ENCODE data around the gene CSGALNACT2. TPM values are rescaled to one million over a fixed set of nuclear protein-coding genes. Genes with fewer than 3 reads are reported as not detected.

CSGALNACT2 gene
- total and polyA plus RNA-seq, 2 donors (not counting 1 experiment from before 2014, with no cell fraction given) = 10.9 to 24.0 TPM

GRCh38 chr10:43099928-43100327 is 38.3 kb upstream of the CSGALNACT2 start:
- Histone ChIP-seq H3K27ac (ENCODE audit: low read length in 2 of 2) (no peak overlapping the region), H3K9ac (ENCODE audit: low read length) (no peak overlapping the region), H2AFZ (ENCODE audit: insufficient read depth, low read depth, low read length, poor library complexity, severe bottlenecking) (no peak overlapping the region), H3K4me3 (ENCODE audit: control extremely low read depth in 1 of 5, extremely low read depth in 1 of 5, insufficient read depth in 1 of 5, low read depth in 2 of 5, low read length in 4 of 5) (no peak overlapping the region), H3K9me3 (ENCODE audit: control extremely low read depth in 1 of 3, control insufficient read depth in 2 of 3, insufficient read depth in 1 of 3, low read length in 2 of 3) (peaks cover 0 to 4% (median 0%) of the 10 kb centered on the region in 3 donors), H3K27me3 (replicated peaks in 1 of 4; ENCODE audit: control extremely low read depth in 1 of 4, control insufficient read depth in 3 of 4, insufficient read depth in 4 of 4, low read length in 3 of 4) (peaks cover 0 to 32% (median 2%) of the 10 kb centered on the region in 4 experiments), H3K4me1 (ENCODE audit: control insufficient read depth in 2 of 2, insufficient read depth in 2 of 2, low read length in 2 of 2) (peaks cover 5 to 7% of the 10 kb centered on the region in 2 donors), H3K79me2 (ENCODE audit: control insufficient read depth, insufficient read depth, low read length) (no peaks in the 10 kb centered on the region), H4K20me1 (ENCODE audit: control insufficient read depth, insufficient read depth, low read length, poor library complexity, severe bottlenecking) (no peaks in the 10 kb centered on the region), H3K4me2 (replicated peaks; ENCODE audit: low read depth, low read length, poor library complexity, severe bottlenecking) (no peak overlapping the region), H3K36me3 (replicated peaks in 1 of 2; ENCODE audit: control extremely low read depth in 1 of 2, control insufficient read depth in 1 of 2, extremely low read depth in 1 of 2, insufficient read depth in 2 of 2, low read length in 1 of 2) (no peaks in the 10 kb centered on the region)
- intact Hi-C loops (cut with micrococcal nuclease) = no loop called here
- H3K27ac Mint-ChIP-seq = no peak overlapping the region
- CTCF ChIA-PET = no interaction called here
- no peak overlapping the region for H3K4me3 Mint-ChIP-seq
- peaks cover 31% of the 10 kb centered on the region for H3K27me3 Mint-ChIP-seq
- DNase-seq = no peak
- WGBS (ENCODE audit: insufficient coverage) = 100% methylated on average over 1 of the region's 4 CpGs
- peaks cover 3% of the 10 kb centered on the region for H3K4me1 Mint-ChIP-seq
- H3K9me3 Mint-ChIP-seq (ENCODE audit: insufficient read depth) = no peaks in the 10 kb centered on the region
- TF ChIP-seq CTCF (IDR thresholded peaks at IDR 0.05) (no peak), EZH2 (IDR thresholded peaks at IDR 0.05; ENCODE audit: borderline replicate concordance, insufficient read depth, low read depth, low read length, poor library complexity, severe bottlenecking) (no peak)
- ATAC-seq (ENCODE audit: low read depth) = no peak
- POLR2A ChIA-PET = no interaction called here

GRCh38 chr10:43100366-43100765 is 37.9 kb upstream of the CSGALNACT2 start:
- Histone ChIP-seq H3K4me2 (replicated peaks; ENCODE audit: low read depth, low read length, poor library complexity, severe bottlenecking) (no peak overlapping the region), H3K79me2 (ENCODE audit: control insufficient read depth, insufficient read depth, low read length) (no peaks in the 10 kb centered on the region), H4K20me1 (ENCODE audit: control insufficient read depth, insufficient read depth, low read length, poor library complexity, severe bottlenecking) (no peaks in the 10 kb centered on the region), H2AFZ (ENCODE audit: insufficient read depth, low read depth, low read length, poor library complexity, severe bottlenecking) (no peak overlapping the region), H3K36me3 (replicated peaks in 1 of 2; ENCODE audit: control extremely low read depth in 1 of 2, control insufficient read depth in 1 of 2, extremely low read depth in 1 of 2, insufficient read depth in 2 of 2, low read length in 1 of 2) (no peaks in the 10 kb centered on the region), H3K9me3 (ENCODE audit: control extremely low read depth in 1 of 3, control insufficient read depth in 2 of 3, insufficient read depth in 1 of 3, low read length in 2 of 3) (peaks cover 0 to 4% (median 0%) of the 10 kb centered on the region in 3 donors), H3K27ac (ENCODE audit: low read length in 2 of 2) (no peak overlapping the region), H3K9ac (ENCODE audit: low read length) (no peak overlapping the region), H3K4me1 (ENCODE audit: control insufficient read depth in 2 of 2, insufficient read depth in 2 of 2, low read length in 2 of 2) (peaks cover 5 to 11% of the 10 kb centered on the region in 2 donors), H3K4me3 (ENCODE audit: control extremely low read depth in 1 of 5, extremely low read depth in 1 of 5, insufficient read depth in 1 of 5, low read depth in 2 of 5, low read length in 4 of 5) (no peak overlapping the region), H3K27me3 (replicated peaks in 1 of 4; ENCODE audit: control extremely low read depth in 1 of 4, control insufficient read depth in 3 of 4, insufficient read depth in 4 of 4, low read length in 3 of 4) (peaks cover 0 to 32% (median 2%) of the 10 kb centered on the region in 4 experiments)
- no peak for ATAC-seq (ENCODE audit: low read depth)
- peaks cover 6% of the 10 kb centered on the region for H3K4me1 Mint-ChIP-seq
- no peak overlapping the region for H3K27ac Mint-ChIP-seq
- DNase-seq = no peak
- no peak for TF ChIP-seq CTCF (IDR thresholded peaks at IDR 0.05)
- TF ChIP-seq EZH2 (IDR thresholded peaks at IDR 0.05; ENCODE audit: borderline replicate concordance, insufficient read depth, low read depth, low read length, poor library complexity, severe bottlenecking) = no peak
- 94% methylated on average over 15 of the region's 17 CpGs for WGBS (ENCODE audit: insufficient coverage)
- POLR2A ChIA-PET = no interaction called here
- intact Hi-C loops (cut with micrococcal nuclease) = no loop called here
- peaks cover 31% of the 10 kb centered on the region for H3K27me3 Mint-ChIP-seq
- H3K4me3 Mint-ChIP-seq = no peak overlapping the region
- CTCF ChIA-PET = no interaction called here
- no peaks in the 10 kb centered on the region for H3K9me3 Mint-ChIP-seq (ENCODE audit: insufficient read depth)

All from B cell (primary cell).